HEK293T (cell line): Measurements from ENCODE around the gene GRAMD1A.
A peak's percentile ranks its signal among the peaks of the same experiment; 100 is the strongest.
"Not testable (repeated sequence)": the region's sequence is repeated elsewhere in the genome, so short reads cannot be mapped to it uniquely, and the experiment has no call there.

Experiments
- CTCF ChIA-PET: fragments of 350-600 bp; formaldehyde crosslinking; extraction: SDS; loops from one replicate; lab custom pipeline; 2021; ENCODE audit warnings: antibody characterized with exemption, inconsistent platforms; lab: Yijun Ruan, JAX
- POLR2A ChIA-PET: fragments of 350-600 bp; formaldehyde crosslinking; extraction: SDS; loops from one replicate; lab custom pipeline; 2020; ENCODE audit warnings: antibody characterized with exemption, inconsistent platforms; lab: Yijun Ruan, JAX
- DNase-seq: peaks from one replicate; pipeline ENCODE4 v3.0.0; 2012; ENCODE audit warnings: mixed read lengths; ENCODE audit errors: extremely low spot score
- ARNT ChIP-seq: fragments of 450-650 bp; IDR thresholded peaks from 2 replicates; pipeline ENCODE4 v1.6.1; 2017; ENCODE audit warnings: mild to moderate bottlenecking
- BHLHE40 ChIP-seq: fragments of 450-650 bp; IDR thresholded peaks from 2 replicates; pipeline ENCODE4 v1.6.1; 2016; ENCODE audit warnings: mild to moderate bottlenecking, moderate library complexity, borderline replicate concordance
- CTBP1 ChIP-seq: fragments of 450-650 bp; IDR thresholded peaks from 2 replicates; pipeline ENCODE4 v1.6.1; 2016; ENCODE audit warnings: borderline replicate concordance
- ELF4 ChIP-seq: fragments of 450-650 bp; IDR thresholded peaks from 2 replicates; pipeline ENCODE4 v1.6.1; 2017; ENCODE audit warnings: antibody characterized with exemption
- FOXA1 ChIP-seq: fragments of 450-650 bp; IDR thresholded peaks from 2 replicates; pipeline ENCODE4 v1.6.1; 2016; ENCODE audit warnings: mild to moderate bottlenecking
- FOXK2 ChIP-seq: fragments of 450-650 bp; IDR thresholded peaks from 2 replicates; pipeline ENCODE4 v1.6.1; 2016; ENCODE audit warnings: mild to moderate bottlenecking
- FOXM1 ChIP-seq: fragments of 450-650 bp; IDR thresholded peaks from 2 replicates; pipeline ENCODE4 v1.6.1; 2017; ENCODE audit warnings: mild to moderate bottlenecking, borderline replicate concordance
- HDGF ChIP-seq: fragments of 450-650 bp; IDR thresholded peaks from 2 replicates; pipeline ENCODE4 v1.6.1; 2017; ENCODE audit warnings: antibody characterized with exemption, borderline replicate concordance
- L3MBTL2 ChIP-seq: fragments of 450-650 bp; conservative IDR thresholded peaks from 2 replicates; pipeline ENCODE4 v1.6.1; 2016; ENCODE audit warnings: mild to moderate bottlenecking
- LEF1 ChIP-seq: fragments of 450-650 bp; IDR thresholded peaks from 2 replicates; pipeline ENCODE4 v1.6.1; 2017; ENCODE audit warnings: mild to moderate bottlenecking, borderline replicate concordance
- NFRKB ChIP-seq: fragments of 450-650 bp; IDR thresholded peaks from 2 replicates; pipeline ENCODE4 v1.6.1; 2016; ENCODE audit warnings: mild to moderate bottlenecking, moderate library complexity
- SP1 ChIP-seq: fragments of 450-650 bp; IDR thresholded peaks from 2 replicates; pipeline ENCODE4 v1.6.1; 2017
- SUZ12 ChIP-seq: fragments of 450-650 bp; IDR thresholded peaks from 2 replicates; pipeline ENCODE4 v1.6.1; 2016; ENCODE audit warnings: mild to moderate bottlenecking
- TARDBP ChIP-seq: fragments of 450-650 bp; IDR thresholded peaks from 2 replicates; pipeline ENCODE4 v1.6.1; 2016
- ZNF384 ChIP-seq: fragments of 450-650 bp; IDR thresholded peaks from 2 replicates; pipeline ENCODE4 v1.6.1; 2016
- TF ChIP-seq, protein P1 (sequence below): fragments of 450-650 bp; IDR thresholded peaks from 2 replicates; pipeline ENCODE4 v1.6.1; 2016

The GRAMD1A gene

DNA sequence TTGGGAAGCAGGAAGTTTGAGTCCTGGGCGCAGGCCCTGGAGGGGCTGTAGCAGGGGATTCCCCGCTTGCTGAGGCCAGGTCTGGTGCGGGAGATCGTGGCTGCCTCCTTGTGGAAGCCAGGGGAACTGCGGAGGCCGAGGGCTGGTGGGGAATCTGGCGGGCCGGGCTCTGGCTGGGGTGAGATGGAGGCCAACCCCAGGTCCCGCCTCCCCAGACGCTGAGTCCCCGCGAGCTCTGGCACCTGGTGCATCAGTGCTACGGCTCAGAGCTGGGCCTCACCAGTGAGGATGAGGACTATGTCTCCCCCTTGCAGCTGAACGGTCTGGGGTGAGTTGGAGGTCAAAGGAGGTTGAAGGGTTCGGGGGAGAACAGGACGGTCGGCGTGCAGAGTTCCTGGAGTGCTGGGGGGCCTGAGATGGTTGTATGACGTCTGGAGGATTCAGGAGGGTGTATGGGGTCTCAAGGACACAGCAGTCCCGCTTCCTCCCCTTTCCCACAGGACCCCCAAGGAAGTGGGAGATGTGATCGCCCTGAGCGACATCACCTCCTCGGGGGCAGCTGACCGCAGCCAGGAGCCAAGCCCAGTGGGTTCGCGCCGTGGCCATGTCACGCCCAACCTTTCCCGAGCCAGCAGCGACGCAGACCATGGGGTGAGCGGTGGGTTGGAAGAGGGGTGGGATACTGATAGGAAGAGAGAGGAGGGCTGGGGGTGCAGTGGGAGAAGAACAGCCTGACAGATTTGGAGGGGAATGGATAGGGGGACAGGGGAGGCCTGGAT is 13.1 kb downstream of the GRAMD1A start:
- ChIA-PET POLR2A (no interaction called here), CTCF (no interaction called here)
- peak; percentile 82 for DNase-seq

DNA sequence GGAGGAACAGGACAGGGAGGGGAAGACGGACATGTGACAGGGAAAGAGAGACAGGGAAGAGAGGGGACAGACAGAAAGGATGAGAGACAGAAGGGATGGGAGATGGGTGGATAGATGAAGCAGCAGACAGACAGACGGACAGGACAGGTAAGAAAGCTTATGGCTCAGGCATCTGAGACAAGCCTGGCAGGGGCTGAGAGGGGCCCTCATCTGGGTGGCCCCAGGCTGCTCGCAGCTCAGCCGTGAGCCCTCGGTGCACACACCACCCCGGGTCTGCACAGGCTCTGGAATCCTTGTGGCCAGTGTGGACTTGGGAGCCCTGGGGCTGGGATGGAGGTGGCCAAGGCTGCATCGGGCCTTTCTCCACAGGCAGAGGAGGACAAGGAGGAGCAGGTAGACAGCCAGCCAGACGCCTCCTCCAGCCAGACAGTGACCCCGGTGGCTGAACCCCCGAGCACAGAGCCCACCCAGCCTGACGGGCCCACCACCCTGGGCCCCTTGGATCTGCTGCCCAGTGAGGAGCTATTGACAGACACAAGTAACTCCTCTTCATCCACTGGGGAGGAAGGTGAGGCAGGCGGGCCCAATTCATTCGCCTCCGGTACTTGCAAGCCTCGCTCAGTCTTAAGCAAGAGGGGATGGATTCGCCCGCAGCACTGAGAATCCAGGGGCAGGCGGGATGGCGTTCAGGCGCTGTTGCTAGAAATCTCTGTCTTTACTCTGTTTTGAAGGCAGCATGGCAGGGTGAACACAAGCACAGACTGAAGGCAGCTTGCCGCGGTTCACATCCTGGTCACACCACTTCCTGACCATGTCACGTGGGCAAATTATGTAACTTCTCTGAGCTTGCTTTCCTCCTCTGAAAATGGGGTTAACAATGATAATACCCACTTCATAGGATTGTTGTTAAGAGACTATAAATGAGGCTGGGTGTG is 14.0 kb downstream of the GRAMD1A start:
- DNase-seq: no peak
- TF ChIP-seq BHLHE40 (no peak), FOXM1 (no peak), CTBP1 (no peak), ARNT (no peak), TARDBP (no peak), L3MBTL2 (no peak), ELF4 (no peak), SUZ12 (no peak), LEF1 (no peak), FOXA1 (no peak), SP1 (no peak)
- POLR2A ChIA-PET: no interaction called here
- CTCF ChIA-PET: no interaction called here

More for the DNA sequence above, 13.1 kb downstream of the GRAMD1A start:
- no peak for TF ChIP-seq BHLHE40
- no peak for TF ChIP-seq FOXM1
- no peak for TF ChIP-seq SUZ12
- no peak for TF ChIP-seq NFRKB
- TF ChIP-seq TARDBP: no peak
- TF ChIP-seq FOXA1: no peak
- TF ChIP-seq, protein P1, sequence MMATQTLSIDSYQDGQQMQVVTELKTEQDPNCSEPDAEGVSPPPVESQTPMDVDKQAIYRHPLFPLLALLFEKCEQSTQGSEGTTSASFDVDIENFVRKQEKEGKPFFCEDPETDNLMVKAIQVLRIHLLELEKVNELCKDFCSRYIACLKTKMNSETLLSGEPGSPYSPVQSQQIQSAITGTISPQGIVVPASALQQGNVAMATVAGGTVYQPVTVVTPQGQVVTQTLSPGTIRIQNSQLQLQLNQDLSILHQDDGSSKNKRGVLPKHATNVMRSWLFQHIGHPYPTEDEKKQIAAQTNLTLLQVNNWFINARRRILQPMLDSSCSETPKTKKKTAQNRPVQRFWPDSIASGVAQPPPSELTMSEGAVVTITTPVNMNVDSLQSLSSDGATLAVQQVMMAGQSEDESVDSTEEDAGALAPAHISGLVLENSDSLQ: no peak
- TF ChIP-seq LEF1: no peak
- no peak for TF ChIP-seq ZNF384
- TF ChIP-seq L3MBTL2: no peak
- no peak for TF ChIP-seq ELF4
- no peak for TF ChIP-seq ARNT
- no peak for TF ChIP-seq HDGF
- TF ChIP-seq CTBP1: no peak

DNA sequence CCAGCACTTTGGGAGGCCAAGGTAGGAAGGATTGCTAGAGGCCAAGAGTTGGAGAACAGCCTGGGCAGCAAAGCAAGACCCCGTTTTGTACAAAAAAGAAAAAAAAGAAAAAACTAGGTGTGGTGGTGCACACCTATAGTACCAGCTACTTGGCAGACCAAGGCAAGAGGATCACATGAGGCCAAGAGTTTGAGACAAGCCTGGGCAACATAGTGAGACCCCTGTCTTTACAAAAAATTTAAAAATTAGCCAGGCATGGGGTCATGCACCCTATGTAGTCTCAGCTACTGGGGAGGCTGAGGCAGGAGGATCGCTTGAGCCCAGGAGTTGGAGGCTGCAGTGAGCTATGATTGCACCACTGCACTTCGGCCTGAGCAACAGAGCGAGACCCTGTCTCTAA is 14.7 kb downstream of the GRAMD1A start:
- DNase-seq, CTCF ChIA-PET, POLR2A ChIA-PET: not testable (repeated sequence)

DNA sequence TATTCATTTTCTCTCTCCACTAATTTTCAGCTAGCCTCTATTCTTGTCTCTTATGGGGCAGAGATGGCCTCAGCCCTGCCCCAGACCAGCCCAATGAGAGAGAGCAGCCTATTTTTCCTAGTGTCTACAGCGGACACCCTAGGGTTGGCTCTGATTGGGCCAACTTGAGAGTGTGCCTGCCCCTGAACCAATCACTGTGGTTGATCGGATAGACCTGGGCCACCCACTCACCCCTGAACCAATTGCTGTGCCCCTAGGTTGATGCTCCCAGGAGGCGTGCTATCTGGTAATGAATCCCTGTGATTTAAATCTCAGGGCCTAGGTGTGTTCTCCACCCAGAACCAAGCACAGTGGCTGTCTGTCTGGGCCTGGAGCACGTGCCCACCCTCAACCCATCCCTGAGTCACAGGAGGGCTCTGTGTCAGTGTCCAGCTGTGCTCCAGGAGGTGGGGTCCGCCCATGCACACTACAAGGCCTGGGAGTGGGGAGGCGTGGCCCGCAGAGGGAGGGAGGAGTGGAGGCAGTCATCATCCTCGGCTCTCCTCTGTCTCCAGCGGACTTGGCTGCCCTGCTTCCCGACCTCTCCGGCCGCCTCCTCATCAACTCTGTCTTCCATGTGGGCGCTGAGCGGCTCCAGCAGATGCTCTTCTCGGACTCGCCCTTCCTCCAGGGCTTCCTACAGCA is 15.3 kb downstream of the GRAMD1A start:
- DNase-seq: no peak
- TF ChIP-seq NFRKB (no peak), ARNT (no peak), HDGF (no peak), FOXA1 (no peak), TARDBP (no peak), FOXK2 (no peak), SP1 (no peak), CTBP1 (no peak), BHLHE40 (no peak), ZNF384 (no peak), L3MBTL2 (no peak), ELF4 (no peak), LEF1 (no peak)
- TF ChIP-seq, protein P1: no peak
- ChIA-PET CTCF (no interaction called here), POLR2A (no interaction called here)

DNA sequence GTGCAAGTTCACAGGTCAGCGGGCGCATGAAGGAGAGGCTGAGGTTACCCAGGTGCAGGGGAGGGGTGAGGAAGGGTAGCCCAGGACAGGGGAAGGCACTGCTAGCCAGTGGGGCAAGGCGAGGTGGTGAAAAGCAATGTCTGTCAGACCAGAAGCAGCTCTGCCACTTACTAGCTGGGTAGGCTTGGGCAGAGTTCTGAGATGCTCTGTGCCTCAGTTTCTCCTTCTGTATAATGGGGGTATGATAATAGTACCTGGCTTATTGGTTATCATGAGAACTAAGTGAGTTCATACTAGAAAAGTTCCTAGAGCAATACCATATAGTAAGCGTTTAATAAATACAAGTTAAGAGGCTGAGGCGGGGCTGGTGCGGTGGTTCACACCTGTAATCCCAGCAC is 15.8 kb downstream of the GRAMD1A start:
- no peak for DNase-seq
- TF ChIP-seq ZNF384: no peak
- no peak for TF ChIP-seq SUZ12
- TF ChIP-seq SP1: no peak
- TF ChIP-seq, protein P1: no peak
- no peak for TF ChIP-seq HDGF
- no peak for TF ChIP-seq FOXM1
- no peak for TF ChIP-seq LEF1
- no peak for TF ChIP-seq FOXA1
- TF ChIP-seq TARDBP: no peak
- no peak for TF ChIP-seq NFRKB
- no peak for TF ChIP-seq ELF4
- no peak for TF ChIP-seq BHLHE40
- no peak for TF ChIP-seq FOXK2
- no peak for TF ChIP-seq ARNT
- TF ChIP-seq L3MBTL2: no peak
- TF ChIP-seq CTBP1: no peak
- ChIA-PET CTCF (no interaction called here), POLR2A (no interaction called here)
